Measurements from ENCODE around the gene CAND2. TPM values are rescaled to one million over a fixed set of nuclear protein-coding genes. Genes with fewer than 3 reads are reported as not detected.
"Not testable (repeated sequence)": the region's sequence is repeated elsewhere in the genome, so short reads cannot be mapped to it uniquely, and the experiment has no call there.

CAND2 gene
- polyA plus RNA-seq, 3 donors, result not detected

DNA sequence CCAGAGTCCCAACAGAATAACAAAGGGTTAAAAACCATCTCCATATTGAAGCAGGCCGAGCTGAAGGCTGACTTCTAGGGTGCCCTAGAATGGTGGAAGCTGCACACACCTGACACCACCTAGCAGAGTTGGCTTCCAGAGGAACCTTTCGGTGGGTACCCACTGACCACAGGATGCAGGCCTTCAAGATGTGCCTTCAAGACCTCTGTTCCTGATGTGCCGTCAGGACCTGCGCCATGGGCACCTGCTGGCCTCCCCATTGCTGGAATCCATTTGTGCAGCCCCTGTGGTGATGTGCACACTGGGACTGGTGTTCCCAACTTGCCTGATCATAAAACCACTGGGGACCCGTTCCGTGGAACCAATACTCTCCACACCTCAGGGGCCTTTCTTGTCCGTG, 80.6 kb downstream of the CAND2 start:
- H3K27ac ChIP-seq (ENCODE audit: low read depth in 1 of 2, low read length in 2 of 2), result no peak overlapping the region
- Mint-ChIP-seq H3K4me1 (peaks cover 2% of the 10 kb centered on the region), H3K27ac (no peak overlapping the region), H3K27me3 (ENCODE audit: low read depth in 3 of 3) (peaks cover 18 to 21% (median 18%) of the 10 kb centered on the region in 3 donors), H3K4me3 (no peak overlapping the region), H3K36me3 (no peaks in the 10 kb centered on the region), H3K9me3 (peaks cover 0 to 3% (median 0%) of the 10 kb centered on the region in 7 donors)
- peaks cover 8 to 10% of the 10 kb centered on the region in 2 donors for H3K4me1 ChIP-seq (ENCODE audit: control insufficient read depth in 1 of 2, insufficient read depth in 2 of 2, low read length in 2 of 2)
- no peak overlapping the region for H3K4me3 ChIP-seq (replicated peaks in 1 of 3; ENCODE audit: low read depth in 2 of 3, low read length in 3 of 3)
- no peaks in the 10 kb centered on the region for H3K79me2 ChIP-seq (ENCODE audit: insufficient read depth, low read length)
- intact Hi-C loops (cut with micrococcal nuclease), result no loop called here
- H3K9ac ChIP-seq (ENCODE audit: insufficient read depth, low read length, poor library complexity, severe bottlenecking), result no peak overlapping the region
- H4K20me1 ChIP-seq (ENCODE audit: insufficient read depth, low read length), result no peaks in the 10 kb centered on the region
- TF ChIP-seq, protein P1, sequence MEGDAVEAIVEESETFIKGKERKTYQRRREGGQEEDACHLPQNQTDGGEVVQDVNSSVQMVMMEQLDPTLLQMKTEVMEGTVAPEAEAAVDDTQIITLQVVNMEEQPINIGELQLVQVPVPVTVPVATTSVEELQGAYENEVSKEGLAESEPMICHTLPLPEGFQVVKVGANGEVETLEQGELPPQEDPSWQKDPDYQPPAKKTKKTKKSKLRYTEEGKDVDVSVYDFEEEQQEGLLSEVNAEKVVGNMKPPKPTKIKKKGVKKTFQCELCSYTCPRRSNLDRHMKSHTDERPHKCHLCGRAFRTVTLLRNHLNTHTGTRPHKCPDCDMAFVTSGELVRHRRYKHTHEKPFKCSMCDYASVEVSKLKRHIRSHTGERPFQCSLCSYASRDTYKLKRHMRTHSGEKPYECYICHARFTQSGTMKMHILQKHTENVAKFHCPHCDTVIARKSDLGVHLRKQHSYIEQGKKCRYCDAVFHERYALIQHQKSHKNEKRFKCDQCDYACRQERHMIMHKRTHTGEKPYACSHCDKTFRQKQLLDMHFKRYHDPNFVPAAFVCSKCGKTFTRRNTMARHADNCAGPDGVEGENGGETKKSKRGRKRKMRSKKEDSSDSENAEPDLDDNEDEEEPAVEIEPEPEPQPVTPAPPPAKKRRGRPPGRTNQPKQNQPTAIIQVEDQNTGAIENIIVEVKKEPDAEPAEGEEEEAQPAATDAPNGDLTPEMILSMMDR (IDR thresholded peaks at IDR 0.05), result no peak
- WGBS (ENCODE audit: insufficient coverage), result 97% methylated on average over 6 of the region's 7 CpGs
- H3K4me2 ChIP-seq (replicated peaks; ENCODE audit: extremely low read depth, low read length, poor library complexity, severe bottlenecking), result no peak overlapping the region
- no peak overlapping the region for H2AFZ ChIP-seq (ENCODE audit: insufficient read depth, low read depth, low read length, poor library complexity, severe bottlenecking)
- H3K27me3 ChIP-seq (ENCODE audit: control insufficient read depth in 2 of 2, insufficient read depth in 2 of 2, low read length in 2 of 2), result peaks cover 0 to 4% of the 10 kb centered on the region in 2 donors
- DNase-seq, result no peak
- no peaks in the 10 kb centered on the region for H3K9me3 ChIP-seq (replicated peaks in 1 of 2; ENCODE audit: control insufficient read depth in 1 of 2, insufficient read depth in 1 of 2, low read length in 2 of 2)
- no peaks in the 10 kb centered on the region for H3K36me3 ChIP-seq (replicated peaks in 1 of 2; ENCODE audit: control insufficient read depth in 1 of 2, insufficient read depth in 2 of 2, low read length in 2 of 2)

- peaks cover 0 to 4% of the 10 kb centered on the region in 2 donors for H3K27me3 ChIP-seq (ENCODE audit: control insufficient read depth in 2 of 2, insufficient read depth in 2 of 2, low read length in 2 of 2)
- no peak overlapping the region for H3K9ac ChIP-seq (ENCODE audit: insufficient read depth, low read length, poor library complexity, severe bottlenecking)
- intact Hi-C loops (cut with micrococcal nuclease), result no loop called here
- TF ChIP-seq, protein P1 (IDR thresholded peaks at IDR 0.05), result no peak
- Mint-ChIP-seq H3K36me3 (no peaks in the 10 kb centered on the region), H3K27me3 (ENCODE audit: low read depth in 3 of 3) (peaks cover 18 to 23% (median 18%) of the 10 kb centered on the region in 3 donors), H3K9me3 (peaks cover 0 to 3% (median 0%) of the 10 kb centered on the region in 7 donors), H3K4me1 (peaks cover 2% of the 10 kb centered on the region), H3K27ac (no peak overlapping the region), H3K4me3 (no peak overlapping the region)
- H3K79me2 ChIP-seq (ENCODE audit: insufficient read depth, low read length), result no peaks in the 10 kb centered on the region
- H3K4me3 ChIP-seq (replicated peaks in 1 of 3; ENCODE audit: low read depth in 2 of 3, low read length in 3 of 3), result no peak overlapping the region
- DNase-seq, result no peak
- no peaks in the 10 kb centered on the region for H3K36me3 ChIP-seq (replicated peaks in 1 of 2; ENCODE audit: control insufficient read depth in 1 of 2, insufficient read depth in 2 of 2, low read length in 2 of 2)
- no peak overlapping the region for H2AFZ ChIP-seq (ENCODE audit: insufficient read depth, low read depth, low read length, poor library complexity, severe bottlenecking)
- no peak overlapping the region for H3K27ac ChIP-seq (ENCODE audit: low read depth in 1 of 2, low read length in 2 of 2)
- no peak overlapping the region for H3K4me2 ChIP-seq (replicated peaks; ENCODE audit: extremely low read depth, low read length, poor library complexity, severe bottlenecking)
- peaks cover 8 to 10% of the 10 kb centered on the region in 2 donors for H3K4me1 ChIP-seq (ENCODE audit: control insufficient read depth in 1 of 2, insufficient read depth in 2 of 2, low read length in 2 of 2)
- H4K20me1 ChIP-seq (ENCODE audit: insufficient read depth, low read length), result no peaks in the 10 kb centered on the region
- 81% methylated on average over 2 of the region's 2 CpGs for WGBS (ENCODE audit: insufficient coverage)
- no peaks in the 10 kb centered on the region for H3K9me3 ChIP-seq (replicated peaks in 1 of 2; ENCODE audit: control insufficient read depth in 1 of 2, insufficient read depth in 1 of 2, low read length in 2 of 2)
These were observed 81.7 kb downstream of the CAND2 start for GRCh38 chr3:12878141-12878574.

DNA sequence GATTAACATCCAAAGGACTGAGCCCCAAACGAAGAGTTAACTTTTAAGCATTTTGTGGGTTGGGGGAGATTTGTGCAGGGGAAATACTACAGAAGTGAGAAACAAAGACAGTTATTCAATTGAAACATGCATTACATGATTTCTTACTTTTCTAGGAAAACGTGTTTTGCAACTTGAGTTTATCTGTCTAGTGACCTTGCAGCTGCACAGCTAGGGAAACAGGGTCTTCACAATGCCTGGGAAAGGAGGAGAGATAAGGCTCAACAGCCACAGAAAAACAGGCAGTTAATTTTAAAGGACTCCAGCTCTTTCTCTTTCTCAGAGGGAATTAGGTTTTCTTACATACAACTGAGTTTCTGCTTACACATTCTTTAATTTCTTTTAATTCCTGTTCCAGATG, 82.3 kb downstream of the CAND2 start:
- H3K9ac ChIP-seq (ENCODE audit: insufficient read depth, low read length, poor library complexity, severe bottlenecking); DNase-seq; H3K4me2 ChIP-seq (replicated peaks; ENCODE audit: extremely low read depth, low read length, poor library complexity, severe bottlenecking); H3K79me2 ChIP-seq (ENCODE audit: insufficient read depth, low read length); H3K9me3 Mint-ChIP-seq; H3K27me3 ChIP-seq (ENCODE audit: control insufficient read depth in 2 of 2, insufficient read depth in 2 of 2, low read length in 2 of 2); H2AFZ ChIP-seq (ENCODE audit: insufficient read depth, low read depth, low read length, poor library complexity, severe bottlenecking); H3K27ac ChIP-seq (ENCODE audit: low read depth in 1 of 2, low read length in 2 of 2); H3K4me1 Mint-ChIP-seq; H3K9me3 ChIP-seq (replicated peaks in 1 of 2; ENCODE audit: control insufficient read depth in 1 of 2, insufficient read depth in 1 of 2, low read length in 2 of 2); H3K36me3 Mint-ChIP-seq; H3K27ac Mint-ChIP-seq; H3K4me1 ChIP-seq (ENCODE audit: control insufficient read depth in 1 of 2, insufficient read depth in 2 of 2, low read length in 2 of 2); intact Hi-C loops (cut with micrococcal nuclease); H3K4me3 Mint-ChIP-seq; H3K36me3 ChIP-seq (replicated peaks in 1 of 2; ENCODE audit: control insufficient read depth in 1 of 2, insufficient read depth in 2 of 2, low read length in 2 of 2); H3K4me3 ChIP-seq (replicated peaks in 1 of 3; ENCODE audit: low read depth in 2 of 3, low read length in 3 of 3); H4K20me1 ChIP-seq (ENCODE audit: insufficient read depth, low read length): not testable (repeated sequence)
- H3K27me3 Mint-ChIP-seq (ENCODE audit: low read depth in 3 of 3), result peaks cover 18 to 21% (median 18%) of the 10 kb centered on the region in 3 donors
- no CpG with 5 or more reads among the region's 2 CpGs for WGBS (ENCODE audit: insufficient coverage)
